ENCODE data around the gene SREK1IP1. TPM values are rescaled to one million over a fixed set of nuclear protein-coding genes. Genes with fewer than 3 reads are reported as not detected.

SREK1IP1 gene
- total and polyA plus RNA-seq, 7 experiments from 2014 or later: 11.7 to 29.9 (median 21.7) TPM

DNA sequence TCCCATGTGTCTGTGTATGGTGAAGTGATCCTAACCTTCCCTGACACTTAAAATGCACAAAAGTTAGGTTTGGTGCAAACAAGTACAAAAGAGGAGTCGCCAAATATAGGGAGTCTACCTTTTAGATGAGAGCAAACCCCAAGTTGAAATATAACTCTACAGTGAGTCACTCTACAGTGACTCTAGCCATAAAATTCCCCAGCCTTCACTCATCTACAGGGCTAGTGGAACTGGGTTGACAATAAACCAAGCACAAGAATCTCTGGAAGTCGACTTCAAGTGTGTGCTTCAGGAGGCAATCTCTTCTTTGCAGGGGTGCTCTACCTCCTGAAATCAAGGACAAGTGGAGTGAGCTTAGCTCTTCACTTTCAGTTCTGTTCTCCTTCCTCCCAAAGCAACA, 74.9 kb downstream of the SREK1IP1 start:
- DNase-seq (no peak), ATAC-seq (no peak)
- no peaks in the 10 kb centered on the region for H3K36me3 ChIP-seq (ENCODE audit: control insufficient read depth in 2 of 3, insufficient read depth in 3 of 3, low read length in 3 of 3)
- H3K9me3 ChIP-seq (ENCODE audit: control insufficient read depth in 2 of 3, low read length in 3 of 3): no peaks in the 10 kb centered on the region
- no peaks in the 10 kb centered on the region for H3K4me1 ChIP-seq (ENCODE audit: control insufficient read depth in 2 of 2, insufficient read depth in 2 of 2, low read length in 2 of 2)
- H3K27ac Mint-ChIP-seq: no peak overlapping the region
- POLR2A ChIA-PET: no interaction called here
- H3K4me1 Mint-ChIP-seq: peaks cover 2 to 13% (median 8%) of the 10 kb centered on the region in 7 donors
- intact Hi-C loops (cut with micrococcal nuclease): no loop called here
- H3K9me3 Mint-ChIP-seq: peaks cover 4 to 28% (median 15%) of the 10 kb centered on the region in 11 donors
- H3K4me3 Mint-ChIP-seq: no peak overlapping the region
- H3K4me3 ChIP-seq (ENCODE audit: low read length): no peak overlapping the region
- no peaks in the 10 kb centered on the region for H3K27me3 ChIP-seq (ENCODE audit: control insufficient read depth in 2 of 2, insufficient read depth in 2 of 2, low read length in 2 of 2)
- CTCF ChIA-PET: no interaction called here
- H3K27me3 Mint-ChIP-seq: peaks cover 36 to 49% (median 43%) of the 10 kb centered on the region in 5 donors
- peaks cover 0 to 8% (median 4%) of the 10 kb centered on the region in 5 donors for H3K36me3 Mint-ChIP-seq
- H3K27ac ChIP-seq (ENCODE audit: low read depth, low read length): no peak overlapping the region

DNA sequence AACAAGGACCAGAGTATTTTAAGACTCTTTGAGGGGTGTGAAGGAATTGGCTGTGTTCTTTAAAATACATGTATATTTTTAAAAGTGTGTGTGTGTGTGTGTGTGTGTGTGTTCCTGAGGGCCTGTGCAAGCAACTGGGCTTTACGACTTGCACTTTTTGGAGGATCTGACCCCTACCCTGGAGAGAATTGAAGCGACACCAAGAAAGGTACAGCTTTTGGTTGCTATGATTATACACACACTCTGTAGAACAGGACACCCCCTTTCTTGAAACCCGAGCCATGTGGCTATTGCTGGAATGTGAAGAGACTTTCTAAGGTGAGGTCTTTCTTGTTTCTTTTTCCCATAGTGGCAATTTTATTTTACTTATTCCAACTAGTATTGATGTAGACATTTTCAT, 77.2 kb downstream of the SREK1IP1 start:
- DNase-seq (no peak), ATAC-seq (no peak)
- no peak overlapping the region for H3K4me3 ChIP-seq (ENCODE audit: low read length)
- Mint-ChIP-seq H3K4me1 (peaks cover 2 to 13% (median 8%) of the 10 kb centered on the region in 7 donors), H3K27me3 (peaks cover 44 to 56% (median 47%) of the 10 kb centered on the region in 5 donors), H3K9me3 (peaks cover 0 to 11% (median 4%) of the 10 kb centered on the region in 11 donors), H3K27ac (no peak overlapping the region), H3K36me3 (peaks cover 0 to 8% (median 0%) of the 10 kb centered on the region in 5 donors), H3K4me3 (peak overlapping the region in 3 of 10 donors; percentile 14 to 81 (median 22))
- H3K27me3 ChIP-seq (ENCODE audit: control insufficient read depth in 2 of 2, insufficient read depth in 2 of 2, low read length in 2 of 2): no peaks in the 10 kb centered on the region
- POLR2A ChIA-PET: no interaction called here
- CTCF ChIA-PET: no interaction called here
- no peak overlapping the region for H3K27ac ChIP-seq (ENCODE audit: low read depth, low read length)
- H3K36me3 ChIP-seq (ENCODE audit: control insufficient read depth in 2 of 3, insufficient read depth in 3 of 3, low read length in 3 of 3): no peaks in the 10 kb centered on the region
- intact Hi-C loops (cut with micrococcal nuclease): no loop called here
- H3K4me1 ChIP-seq (ENCODE audit: control insufficient read depth in 2 of 2, insufficient read depth in 2 of 2, low read length in 2 of 2): no peaks in the 10 kb centered on the region
- no peaks in the 10 kb centered on the region for H3K9me3 ChIP-seq (ENCODE audit: control insufficient read depth in 2 of 3, low read length in 3 of 3)

DNA sequence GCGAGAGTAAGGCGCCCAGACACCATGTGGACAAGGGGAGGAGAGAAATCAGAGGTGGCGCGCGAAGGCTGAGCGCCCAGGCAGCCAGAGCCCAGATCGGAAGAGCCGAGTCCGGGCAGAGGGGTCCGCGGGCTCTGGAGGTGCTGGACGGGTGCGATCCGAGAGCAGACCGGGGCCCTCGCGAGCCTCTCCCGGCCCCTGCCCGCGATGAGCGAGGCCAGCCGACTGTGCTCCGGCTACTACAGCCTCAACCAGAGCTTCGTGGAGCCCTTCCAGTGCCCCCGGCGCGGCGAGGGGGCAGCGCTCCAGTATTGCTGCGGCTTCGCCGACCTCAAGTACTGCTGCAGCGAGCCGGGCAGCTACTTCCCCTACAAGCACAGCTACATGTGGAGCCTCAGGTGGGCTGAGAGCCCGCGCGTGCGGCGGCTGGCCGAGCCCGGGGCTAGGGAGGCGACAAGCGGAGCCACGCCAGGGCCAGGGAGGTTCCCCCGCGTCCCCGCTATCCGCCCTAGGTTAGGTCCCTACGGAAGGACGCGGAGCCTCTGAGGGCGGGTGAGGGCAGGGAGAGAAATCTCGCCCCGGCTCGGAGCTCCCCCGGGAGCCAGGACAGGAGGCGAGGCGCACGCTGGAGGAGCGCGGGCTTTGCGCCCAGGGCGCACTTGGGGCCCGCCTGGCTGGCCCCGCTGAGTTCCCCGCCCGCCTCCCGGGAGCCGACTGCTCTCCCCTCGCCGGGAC, 77.9 kb downstream of the SREK1IP1 start, which contains the start of gene SHISAL2B:
Gene SHISAL2B, plus strand, starts transcription at position 87 of the 735 bp plus-strand sequence. Its CDS starts 121 bp downstream, at position 208.
- intact Hi-C loops (cut with micrococcal nuclease): no loop called here
- CTCF ChIA-PET: no interaction called here
- no peaks in the 10 kb centered on the region for H3K27me3 ChIP-seq (ENCODE audit: control insufficient read depth in 2 of 2, insufficient read depth in 2 of 2, low read length in 2 of 2)

DNA sequence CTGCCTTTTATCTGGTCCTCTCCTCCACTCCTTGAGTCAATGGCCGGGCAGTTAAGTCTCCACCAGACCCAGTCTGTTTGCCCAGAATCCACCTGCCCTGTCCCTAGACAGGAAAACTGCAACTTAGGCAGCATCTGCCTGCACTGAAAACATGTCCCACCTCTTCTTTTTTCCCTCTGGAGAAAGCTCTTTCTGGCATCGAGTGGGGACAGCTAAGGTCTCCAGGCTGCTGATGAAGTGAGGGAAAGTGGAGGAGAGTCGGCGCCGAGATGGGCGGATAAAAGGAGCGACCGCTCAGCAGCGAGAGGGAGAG, 78.4 kb downstream of the SREK1IP1 start:
- Histone ChIP-seq H3K27me3 (ENCODE audit: control insufficient read depth in 2 of 2, insufficient read depth in 2 of 2, low read length in 2 of 2) (no peaks in the 10 kb centered on the region), H3K9me3 (ENCODE audit: control insufficient read depth in 2 of 3, low read length in 3 of 3) (no peaks in the 10 kb centered on the region), H3K27ac (ENCODE audit: low read depth, low read length) (no peak overlapping the region), H3K4me1 (ENCODE audit: control insufficient read depth in 2 of 2, insufficient read depth in 2 of 2, low read length in 2 of 2) (no peaks in the 10 kb centered on the region), H3K36me3 (ENCODE audit: control insufficient read depth in 2 of 3, insufficient read depth in 3 of 3, low read length in 3 of 3) (no peaks in the 10 kb centered on the region), H3K4me3 (ENCODE audit: low read length) (no peak overlapping the region)
- Mint-ChIP-seq H3K36me3 (peaks cover 0 to 8% (median 0%) of the 10 kb centered on the region in 5 donors), H3K27me3 (peaks cover 44 to 60% (median 47%) of the 10 kb centered on the region in 5 donors), H3K4me3 (peak overlapping the region in 9 of 10 donors; percentile 52 to 81 (median 69)), H3K9me3 (peaks cover 0 to 4% (median 0%) of the 10 kb centered on the region in 11 donors), H3K27ac (no peak overlapping the region), H3K4me1 (peaks cover 2 to 13% (median 8%) of the 10 kb centered on the region in 7 donors)
- DNase-seq: no peak
- POLR2A ChIA-PET: no interaction called here
- no peak for ATAC-seq
- CTCF ChIA-PET: no interaction called here
- intact Hi-C loops (cut with micrococcal nuclease): no loop called here

More for the DNA sequence above, 77.9 kb downstream of the SREK1IP1 start, which contains the start of gene SHISAL2B:
- Histone ChIP-seq H3K9me3 (ENCODE audit: control insufficient read depth in 2 of 3, low read length in 3 of 3) (no peaks in the 10 kb centered on the region), H3K4me3 (ENCODE audit: low read length) (no peak within 1 kb of the TSS), H3K36me3 (ENCODE audit: control insufficient read depth in 2 of 3, insufficient read depth in 3 of 3, low read length in 3 of 3) (no peaks in the 10 kb centered on the region), H3K27ac (ENCODE audit: low read depth, low read length) (no peak within 1 kb of the TSS), H3K4me1 (ENCODE audit: control insufficient read depth in 2 of 2, insufficient read depth in 2 of 2, low read length in 2 of 2) (no peaks in the 10 kb centered on the region)
- Mint-ChIP-seq H3K4me3 (peak within 1 kb of the TSS in 9 of 10 donors; percentile 52 to 81 (median 69)), H3K4me1 (peaks cover 2 to 13% (median 8%) of the 10 kb centered on the region in 7 donors), H3K27ac (no peak within 1 kb of the TSS), H3K36me3 (peaks cover 0 to 8% (median 0%) of the 10 kb centered on the region in 5 donors), H3K9me3 (peaks cover 0 to 6% (median 1%) of the 10 kb centered on the region in 11 donors), H3K27me3 (peaks cover 44 to 60% (median 47%) of the 10 kb centered on the region in 5 donors)
- DNase-seq (no peak), ATAC-seq (peak; percentile 31)
- POLR2A ChIA-PET: no interaction called here

DNA sequence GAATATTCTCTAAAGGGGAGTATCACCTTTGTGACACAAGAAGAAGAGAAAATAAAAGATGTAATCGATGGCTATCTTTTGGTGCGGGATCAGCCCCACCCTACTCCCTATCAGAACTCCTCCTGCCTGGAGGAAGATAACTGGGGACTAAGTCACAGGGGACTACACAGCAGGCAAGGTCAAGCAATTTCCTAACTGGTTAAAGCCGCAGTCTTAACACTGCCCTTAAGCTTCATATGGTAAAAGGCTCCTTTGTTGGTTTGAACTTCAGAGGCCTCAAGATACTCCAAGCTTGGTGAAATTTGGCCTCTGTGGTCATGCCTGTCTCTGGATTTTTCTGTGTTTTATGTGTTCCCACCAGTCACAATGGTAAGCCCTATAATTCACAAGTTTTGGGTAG, 79.5 kb downstream of the SREK1IP1 start:
- Histone ChIP-seq H3K36me3 (ENCODE audit: control insufficient read depth in 2 of 3, insufficient read depth in 3 of 3, low read length in 3 of 3) (no peaks in the 10 kb centered on the region), H3K27me3 (ENCODE audit: control insufficient read depth in 2 of 2, insufficient read depth in 2 of 2, low read length in 2 of 2) (no peaks in the 10 kb centered on the region), H3K27ac (ENCODE audit: low read depth, low read length) (no peak overlapping the region), H3K4me1 (ENCODE audit: control insufficient read depth in 2 of 2, insufficient read depth in 2 of 2, low read length in 2 of 2) (no peaks in the 10 kb centered on the region), H3K9me3 (ENCODE audit: control insufficient read depth in 2 of 3, low read length in 3 of 3) (no peaks in the 10 kb centered on the region), H3K4me3 (ENCODE audit: low read length) (no peak overlapping the region)
- DNase-seq (no peak), ATAC-seq (no peak)
- Mint-ChIP-seq H3K27ac (no peak overlapping the region), H3K4me1 (peaks cover 2 to 13% (median 8%) of the 10 kb centered on the region in 7 donors), H3K36me3 (peaks cover 0 to 8% (median 0%) of the 10 kb centered on the region in 5 donors), H3K27me3 (peaks cover 40 to 59% (median 46%) of the 10 kb centered on the region in 5 donors), H3K9me3 (peaks cover 0 to 1% (median 0%) of the 10 kb centered on the region in 11 donors), H3K4me3 (no peak overlapping the region)
- ChIA-PET POLR2A (no interaction called here), CTCF (no interaction called here)
- intact Hi-C loops (cut with micrococcal nuclease): no loop called here

DNA sequence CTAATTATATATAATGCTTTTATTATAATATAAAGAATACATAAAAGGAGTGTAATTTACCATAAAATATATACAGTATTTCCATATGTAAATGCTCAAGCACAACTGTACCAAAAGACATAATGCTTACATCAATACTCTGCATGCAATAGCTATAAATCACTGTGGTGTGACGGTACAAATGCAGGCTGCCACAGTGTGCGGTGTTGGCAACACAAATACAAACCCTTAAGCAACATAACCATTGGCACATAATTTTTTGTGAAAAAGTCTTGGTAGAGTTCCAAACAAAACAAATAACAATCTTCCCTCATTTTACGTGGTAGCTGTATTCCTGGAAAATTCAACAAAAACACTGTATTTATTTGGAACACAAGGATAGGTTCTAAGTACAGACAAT, 80.1 kb downstream of the SREK1IP1 start:
- POLR2A ChIA-PET: no interaction called here
- H3K36me3 Mint-ChIP-seq: peaks cover 0 to 8% (median 0%) of the 10 kb centered on the region in 5 donors
- H3K27me3 Mint-ChIP-seq: peaks cover 36 to 55% (median 45%) of the 10 kb centered on the region in 5 donors
- CTCF ChIA-PET: no interaction called here
- Histone ChIP-seq H3K36me3 (ENCODE audit: control insufficient read depth in 2 of 3, insufficient read depth in 3 of 3, low read length in 3 of 3) (no peaks in the 10 kb centered on the region), H3K27ac (ENCODE audit: low read depth, low read length) (no peak overlapping the region), H3K9me3 (ENCODE audit: control insufficient read depth in 2 of 3, low read length in 3 of 3) (no peaks in the 10 kb centered on the region), H3K4me1 (ENCODE audit: control insufficient read depth in 2 of 2, insufficient read depth in 2 of 2, low read length in 2 of 2) (no peaks in the 10 kb centered on the region), H3K27me3 (ENCODE audit: control insufficient read depth in 2 of 2, insufficient read depth in 2 of 2, low read length in 2 of 2) (no peaks in the 10 kb centered on the region), H3K4me3 (ENCODE audit: low read length) (no peak overlapping the region)
- no peaks in the 10 kb centered on the region for H3K9me3 Mint-ChIP-seq
- no peak overlapping the region for H3K27ac Mint-ChIP-seq
- no peak for ATAC-seq
- peaks cover 2 to 13% (median 8%) of the 10 kb centered on the region in 7 donors for H3K4me1 Mint-ChIP-seq
- no peak overlapping the region for H3K4me3 Mint-ChIP-seq
- intact Hi-C loops (cut with micrococcal nuclease): no loop called here
- DNase-seq: no peak

DNA sequence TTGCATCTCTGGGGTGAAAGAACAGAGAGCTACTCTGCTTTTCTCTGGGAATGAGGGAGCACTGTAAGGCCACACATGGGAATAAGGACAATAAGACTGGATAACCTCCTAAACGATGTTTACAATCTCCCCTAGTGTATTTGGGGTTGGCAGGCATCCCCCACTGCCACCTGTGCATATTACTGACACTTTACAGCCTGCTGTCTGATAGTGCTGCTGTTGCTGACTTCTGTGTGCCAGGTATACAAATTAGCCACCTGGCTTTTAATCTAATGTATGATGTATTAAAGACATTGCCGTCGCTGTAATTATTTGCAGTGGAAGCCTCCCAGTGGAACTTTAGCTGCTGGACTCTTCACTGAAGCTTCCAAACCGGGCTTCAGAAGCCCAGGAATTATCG, 82.6 kb downstream of the SREK1IP1 start:
- CTCF ChIA-PET: no interaction called here
- H3K36me3 Mint-ChIP-seq: peaks cover 0 to 8% (median 0%) of the 10 kb centered on the region in 5 donors
- H3K9me3 ChIP-seq (ENCODE audit: control insufficient read depth in 2 of 3, low read length in 3 of 3): no peaks in the 10 kb centered on the region
- H3K4me3 Mint-ChIP-seq: no peak overlapping the region
- no peak overlapping the region for H3K27ac Mint-ChIP-seq
- H3K36me3 ChIP-seq (ENCODE audit: control insufficient read depth in 2 of 3, insufficient read depth in 3 of 3, low read length in 3 of 3): no peaks in the 10 kb centered on the region
- peaks cover 2 to 9% (median 8%) of the 10 kb centered on the region in 7 donors for H3K4me1 Mint-ChIP-seq
- no peaks in the 10 kb centered on the region for H3K9me3 Mint-ChIP-seq
- POLR2A ChIA-PET: no interaction called here
- DNase-seq: no peak
- H3K27me3 ChIP-seq (ENCODE audit: control insufficient read depth in 2 of 2, insufficient read depth in 2 of 2, low read length in 2 of 2): no peaks in the 10 kb centered on the region
- intact Hi-C loops (cut with micrococcal nuclease): no loop called here
- no peaks in the 10 kb centered on the region for H3K4me1 ChIP-seq (ENCODE audit: control insufficient read depth in 2 of 2, insufficient read depth in 2 of 2, low read length in 2 of 2)
- peaks cover 27 to 43% (median 33%) of the 10 kb centered on the region in 5 donors for H3K27me3 Mint-ChIP-seq
- ATAC-seq: no peak
- no peak overlapping the region for H3K27ac ChIP-seq (ENCODE audit: low read depth, low read length)
- no peak overlapping the region for H3K4me3 ChIP-seq (ENCODE audit: low read length)

Measured in naive thymus-derived CD4-positive, alpha-beta T cell (primary cell).